Thymus (tissue), 11 donors: Measurements from ENCODE around the gene LY6G6C. TPM values are rescaled to one million over a fixed set of nuclear protein-coding genes. Genes with fewer than 3 reads are reported as not detected.

Experiments used
- DNase-seq, 9 donors: peaks; one replicate each; pipeline ENCODE4 v3.0.0-alpha.2; 2013; ENCODE audit warnings: low spot score in 9 of 9, low read depth in 6 of 9, missing footprints in 1 of 9
- H3K27ac ChIP-seq, 2 donors: one replicate each; pipeline ENCODE4 v1.5.1; 2013; ENCODE audit warnings: control low read depth in 1 of 2, low read depth in 1 of 2, low read length in 1 of 2, mild to moderate bottlenecking in 1 of 2, moderate library complexity in 1 of 2
- H3K27me3 ChIP-seq, 2 donors: one replicate each; pipeline ENCODE4 v1.5.1; 2013; ENCODE audit warnings: low read length in 1 of 2; ENCODE audit not compliant: control insufficient read depth in 2 of 2, insufficient read depth in 1 of 2
- H3K36me3 ChIP-seq, 2 donors: one replicate each; pipeline ENCODE4 v1.5.1; 2013; ENCODE audit warnings: low read length in 1 of 2, mild to moderate bottlenecking in 1 of 2, moderate library complexity in 1 of 2; ENCODE audit not compliant: control insufficient read depth in 2 of 2, insufficient read depth in 2 of 2
- H3K4me1 ChIP-seq, 2 donors: one replicate each; pipeline ENCODE4 v1.5.1; 2013; ENCODE audit warnings: low read length in 2 of 2; ENCODE audit not compliant: control insufficient read depth in 2 of 2, insufficient read depth in 2 of 2
- H3K4me3 ChIP-seq, 2 donors: one replicate each; pipeline ENCODE4 v1.5.1; 2013; ENCODE audit warnings: low read length in 2 of 2, control low read depth in 1 of 2, mild to moderate bottlenecking in 1 of 2
- H3K9me3 ChIP-seq, 2 donors: one replicate each; pipeline ENCODE4 v1.5.1; 2013; ENCODE audit warnings: low read length in 1 of 2, mild to moderate bottlenecking in 1 of 2; ENCODE audit not compliant: control insufficient read depth in 2 of 2, insufficient read depth in 1 of 2
- WGBS: extraction: QIAGEN DNeasy Blood & Tissue Kit; methylation state at CpG from one replicate; pipeline ENCODE4 v1.1.7; 2013; 5-methylcytosine and 5-hydroxymethylcytosine counted together
- polyA plus RNA-seq: library from polyadenylated mRNA; stranded (reverse); fragments of 200-250 nt; gene quantifications from one replicate; pipeline ENCODE4 v1.2.3, GENCODE V29; 2013
- total RNA-seq: library from RNA; stranded (reverse); fragments of 120-200 nt; gene quantifications from one replicate; pipeline ENCODE4 v1.2.4, GENCODE V29; 2013
- donor health status: healthy.

LY6G6C gene
- total and polyA plus RNA-seq, 2 donors = 7.0 TPM; not detected in 1

DNA sequence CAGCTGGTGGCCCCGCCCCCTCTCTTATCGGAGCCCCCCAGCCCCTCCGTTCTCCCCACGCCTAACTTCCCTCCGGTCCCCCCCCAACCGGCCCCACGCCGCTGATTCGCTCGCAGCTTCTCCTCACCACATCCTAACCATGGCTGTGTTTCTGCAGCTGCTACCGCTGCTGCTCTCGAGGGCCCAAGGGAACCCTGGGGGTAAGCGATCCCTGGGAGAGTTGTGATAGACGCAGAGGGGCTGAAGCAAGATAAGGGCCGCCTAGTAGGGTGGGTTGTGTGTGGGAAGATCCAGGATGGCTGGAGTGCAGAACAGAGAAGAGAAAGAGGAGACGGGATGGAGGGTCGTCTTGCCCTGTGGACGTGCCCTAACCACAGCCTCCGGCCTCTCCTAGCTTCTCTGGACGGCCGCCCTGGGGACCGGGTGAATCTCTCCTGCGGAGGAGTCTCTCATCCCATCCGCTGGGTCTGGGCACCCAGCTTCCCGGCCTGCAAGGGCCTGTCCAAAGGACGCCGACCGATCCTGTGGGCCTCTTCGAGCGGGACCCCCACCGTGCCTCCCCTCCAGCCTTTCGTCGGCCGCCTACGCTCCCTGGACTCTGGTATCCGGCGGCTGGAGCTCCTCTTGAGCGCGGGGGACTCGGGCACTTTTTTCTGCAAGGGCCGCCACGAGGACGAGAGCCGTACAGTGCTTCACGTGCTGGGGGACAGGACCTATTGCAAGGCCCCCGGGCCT, 1.9 kb upstream of the LY6G6C start, which contains the start of gene MPIG6B:
Gene MPIG6B, plus strand, starts transcription at position 129 of the 735 bp plus-strand sequence. Its CDS starts 11 bp downstream, at position 140.
- H3K4me1 ChIP-seq = peaks cover 16 to 48% of the 10 kb centered on the region in 2 donors
- DNase-seq = peak in 4 of 9 donors; percentile 34 to 85 (median 62)
- no peaks in the 10 kb centered on the region for H3K9me3 ChIP-seq
- 65% methylated on average over 46 of the region's 46 CpGs for WGBS
- H3K4me3 ChIP-seq = peak within 1 kb of the TSS in 1 of 2 donors; percentile 8
- no peaks in the 10 kb centered on the region for H3K27me3 ChIP-seq
- H3K27ac ChIP-seq = peak within 1 kb of the TSS; percentile 33 to 79
- H3K36me3 ChIP-seq = peaks cover 5 to 8% of the 10 kb centered on the region in 2 donors

DNA sequence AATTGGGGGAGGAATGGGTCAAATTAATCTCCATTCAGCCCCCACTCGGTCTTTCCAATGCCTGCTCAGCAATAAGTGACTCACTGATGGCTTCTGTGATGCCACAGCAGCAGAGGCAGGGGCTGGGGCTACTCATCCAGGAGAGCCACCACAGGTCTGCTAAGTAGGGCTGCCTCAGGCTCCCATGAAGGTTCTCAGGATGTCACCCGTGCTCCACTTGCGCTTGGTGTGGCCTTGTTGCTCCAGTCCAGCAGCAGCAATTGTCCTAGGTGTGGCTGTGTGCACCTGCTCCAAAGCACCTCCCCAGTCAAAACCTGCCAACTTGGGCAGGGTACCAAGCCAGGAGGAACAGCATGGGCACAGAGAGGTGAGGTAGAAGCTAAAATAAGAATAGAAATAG, 627 bp upstream of the LY6G6C start:
- H3K27ac ChIP-seq = no peak overlapping the region
- peaks cover 5 to 36% of the 10 kb centered on the region in 2 donors for H3K4me1 ChIP-seq
- no peaks in the 10 kb centered on the region for H3K9me3 ChIP-seq

DNA sequence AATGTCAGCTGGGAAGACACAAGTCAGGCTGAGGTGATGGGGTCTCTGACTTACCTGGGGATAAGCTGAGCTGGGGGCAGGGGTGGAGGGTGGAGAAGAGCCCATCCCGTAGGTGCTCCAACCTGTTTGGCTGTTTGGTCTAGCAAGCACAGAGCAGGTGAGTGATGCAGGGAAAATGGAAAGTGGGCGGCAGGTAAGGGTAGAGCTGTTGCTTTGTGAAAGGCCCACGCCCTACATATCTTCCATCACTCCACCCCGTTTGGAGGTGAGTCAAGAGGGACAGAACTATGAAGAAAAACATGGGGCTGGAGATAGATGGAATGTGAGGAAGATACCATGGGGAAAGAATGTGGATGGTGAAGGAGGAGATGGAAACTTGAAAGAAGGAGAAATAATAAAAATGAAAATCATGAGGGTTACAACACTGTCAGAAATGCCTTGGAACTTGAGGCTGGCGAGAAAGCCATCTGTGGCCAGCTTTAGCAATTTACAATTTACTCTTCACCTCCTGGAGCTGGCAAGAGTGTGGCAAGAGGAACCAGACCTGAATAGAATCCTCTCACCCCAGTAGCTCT, 1.3 kb downstream of the LY6G6C start:
- Histone ChIP-seq H3K36me3 (peaks cover 0 to 5% of the 10 kb centered on the region in 2 donors), H3K27me3 (no peaks in the 10 kb centered on the region), H3K9me3 (no peaks in the 10 kb centered on the region), H3K4me1 (peaks cover 3 to 23% of the 10 kb centered on the region in 2 donors), H3K4me3 (no peak overlapping the region), H3K27ac (no peak overlapping the region)
- DNase-seq = no peak
- WGBS = 98% methylated on average over 5 of the region's 5 CpGs

More for the DNA sequence above, 627 bp upstream of the LY6G6C start:
- Histone ChIP-seq H3K27me3 (no peaks in the 10 kb centered on the region), H3K4me3 (no peak overlapping the region), H3K36me3 (peaks cover 5 to 8% of the 10 kb centered on the region in 2 donors)
- WGBS = 95% methylated on average over 3 of the region's 3 CpGs
- no peak for DNase-seq

DNA sequence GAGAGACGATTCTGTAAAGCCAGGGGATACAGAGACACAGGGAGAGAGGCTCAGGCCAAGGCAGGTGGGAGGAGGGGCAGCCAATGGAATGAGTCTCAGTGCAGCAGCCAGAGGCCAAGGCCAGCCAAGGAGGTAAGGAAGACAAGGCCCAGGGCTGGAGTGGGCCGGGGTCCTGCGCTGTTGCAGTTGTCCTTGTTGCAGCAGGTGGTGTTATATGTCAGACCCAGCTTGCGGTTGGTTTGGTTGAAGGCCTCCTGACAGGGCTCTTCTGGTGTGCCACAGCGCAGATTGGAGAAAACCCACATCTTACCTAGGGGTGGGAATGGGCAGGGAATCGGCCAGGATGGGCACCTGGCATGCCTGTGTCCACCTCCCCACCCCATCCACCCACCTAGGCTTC, 2.5 kb downstream of the LY6G6C start:
- DNase-seq = no peak
- WGBS = 93% methylated on average over 6 of the region's 6 CpGs
- Histone ChIP-seq H3K4me3 (no peak overlapping the region), H3K4me1 (peaks cover 7 to 30% of the 10 kb centered on the region in 2 donors), H3K27me3 (no peaks in the 10 kb centered on the region), H3K9me3 (no peaks in the 10 kb centered on the region), H3K36me3 (peaks cover 0 to under 1% of the 10 kb centered on the region in 2 donors), H3K27ac (no peak overlapping the region)

DNA sequence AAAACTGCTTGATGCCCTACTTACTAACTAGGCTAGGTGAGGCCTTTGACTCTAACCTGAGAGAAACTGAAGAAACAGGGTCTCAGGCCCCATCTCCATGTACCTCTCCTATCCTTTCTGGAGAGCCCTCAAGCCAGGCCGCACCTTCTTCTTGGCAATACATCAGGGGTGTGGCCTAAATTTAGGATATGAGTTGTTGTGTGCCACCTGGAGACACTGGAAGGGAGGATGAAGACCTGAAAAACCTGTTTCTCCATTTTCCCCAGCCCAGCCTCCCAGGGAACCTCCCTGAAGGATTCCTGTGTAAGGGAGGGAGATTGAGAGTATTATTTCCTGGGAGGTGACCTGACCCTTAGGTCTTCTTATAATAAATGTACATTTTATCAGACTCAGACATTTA, 3.3 kb downstream of the LY6G6C start:
- no peaks in the 10 kb centered on the region for H3K27me3 ChIP-seq
- H3K4me3 ChIP-seq = no peak overlapping the region
- WGBS = 94% methylated on average over 1 of the region's 1 CpG
- DNase-seq = no peak
- H3K36me3 ChIP-seq = no peaks in the 10 kb centered on the region
- H3K9me3 ChIP-seq = no peaks in the 10 kb centered on the region
- H3K27ac ChIP-seq = no peak overlapping the region
- H3K4me1 ChIP-seq = peaks cover 8 to 30% of the 10 kb centered on the region in 2 donors

DNA sequence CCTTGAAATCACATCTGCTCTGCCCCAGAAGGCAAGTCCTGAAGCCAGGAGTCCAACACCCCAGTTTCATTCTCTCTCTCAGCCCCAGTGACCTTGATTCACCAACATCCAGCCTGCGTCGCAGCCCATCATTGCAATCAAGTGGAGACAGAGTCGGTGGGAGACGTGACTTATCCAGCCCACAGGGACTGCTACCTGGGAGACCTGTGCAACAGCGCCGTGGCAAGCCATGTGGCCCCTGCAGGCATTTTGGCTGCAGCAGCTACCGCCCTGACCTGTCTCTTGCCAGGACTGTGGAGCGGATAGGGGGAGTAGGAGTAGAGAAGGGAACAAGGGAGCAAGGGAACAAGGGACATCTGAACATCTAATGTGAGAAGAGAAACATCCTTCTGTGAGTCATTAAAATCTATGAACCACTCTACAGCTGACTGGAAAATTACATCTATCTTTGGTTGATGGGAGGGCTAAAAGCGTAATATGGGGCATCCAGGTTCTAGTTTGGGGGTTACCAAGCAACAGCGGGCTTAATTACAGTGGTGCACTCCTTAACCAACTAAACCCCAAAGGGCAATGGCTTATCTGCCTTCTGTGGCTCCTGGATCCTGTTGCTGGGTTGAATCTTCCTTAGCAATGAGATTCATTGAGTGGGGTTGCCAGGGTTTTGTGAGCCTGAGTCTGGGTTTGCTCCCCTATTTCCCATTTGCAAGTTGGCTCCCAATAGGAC, 3.9 kb downstream of the LY6G6C start:
- Histone ChIP-seq H3K4me3 (no peak overlapping the region), H3K9me3 (no peaks in the 10 kb centered on the region), H3K4me1 (peaks cover 8 to 30% of the 10 kb centered on the region in 2 donors), H3K36me3 (no peaks in the 10 kb centered on the region), H3K27ac (no peak overlapping the region), H3K27me3 (no peaks in the 10 kb centered on the region)
- WGBS = 97% methylated on average over 10 of the region's 10 CpGs
- no peak for DNase-seq

DNA sequence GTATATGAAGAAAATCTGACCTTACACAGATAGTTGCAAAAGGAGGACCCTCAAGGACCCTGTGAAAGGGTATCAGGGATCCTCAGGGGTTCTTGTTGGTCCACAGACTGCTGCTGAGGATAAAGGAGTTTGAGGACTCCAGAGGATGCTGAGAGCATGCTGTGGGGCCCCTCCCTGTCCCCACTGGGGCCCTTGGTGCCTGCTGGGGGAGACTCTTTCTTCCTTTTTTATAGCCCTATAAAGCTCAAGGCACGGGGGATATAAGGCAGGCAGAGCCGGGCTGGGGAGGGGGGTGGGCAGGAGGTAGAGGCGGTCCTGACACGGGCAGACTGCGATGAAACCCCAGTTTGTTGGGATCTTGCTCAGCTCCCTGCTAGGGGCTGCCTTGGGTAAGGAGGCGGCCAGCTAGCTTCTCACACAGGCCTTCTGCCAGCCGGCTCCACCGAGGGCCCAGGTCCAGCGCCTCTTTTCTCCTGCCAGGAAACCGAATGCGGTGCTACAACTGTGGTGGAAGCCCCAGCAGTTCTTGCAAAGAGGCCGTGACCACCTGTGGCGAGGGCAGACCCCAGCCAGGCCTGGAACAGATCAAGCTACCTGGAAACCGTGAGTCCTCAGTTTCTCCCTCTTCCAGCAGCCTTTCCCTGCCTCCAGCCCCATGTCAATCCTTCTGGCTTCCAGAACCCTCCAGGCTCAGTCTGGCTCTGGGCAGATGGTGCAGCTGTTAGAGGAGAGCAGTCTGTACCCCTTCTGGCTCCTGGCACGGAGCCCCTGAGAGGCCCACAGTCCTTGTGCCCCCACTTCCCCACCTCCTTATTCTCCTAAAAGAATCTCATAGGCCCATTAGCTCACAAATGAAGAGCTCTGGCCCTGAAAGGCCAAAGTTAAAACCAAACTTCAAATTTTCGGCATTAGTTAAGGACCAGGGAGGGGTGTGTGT, 6.3 kb downstream of the LY6G6C start, which contains the start of gene LY6G6D:
Gene LY6G6D, plus strand, starts transcription at position 327 of the 937 bp plus-strand sequence. Its CDS starts 8 bp downstream, at position 335.
- Histone ChIP-seq H3K36me3 (no peaks in the 10 kb centered on the region), H3K27ac (peak within 1 kb of the TSS in 1 of 2 donors; percentile 78), H3K9me3 (no peaks in the 10 kb centered on the region), H3K27me3 (no peaks in the 10 kb centered on the region), H3K4me3 (no peak within 1 kb of the TSS), H3K4me1 (peaks cover 8 to 46% of the 10 kb centered on the region in 2 donors)
- 92% methylated on average over 16 of the region's 16 CpGs for WGBS
- no peak for DNase-seq

DNA sequence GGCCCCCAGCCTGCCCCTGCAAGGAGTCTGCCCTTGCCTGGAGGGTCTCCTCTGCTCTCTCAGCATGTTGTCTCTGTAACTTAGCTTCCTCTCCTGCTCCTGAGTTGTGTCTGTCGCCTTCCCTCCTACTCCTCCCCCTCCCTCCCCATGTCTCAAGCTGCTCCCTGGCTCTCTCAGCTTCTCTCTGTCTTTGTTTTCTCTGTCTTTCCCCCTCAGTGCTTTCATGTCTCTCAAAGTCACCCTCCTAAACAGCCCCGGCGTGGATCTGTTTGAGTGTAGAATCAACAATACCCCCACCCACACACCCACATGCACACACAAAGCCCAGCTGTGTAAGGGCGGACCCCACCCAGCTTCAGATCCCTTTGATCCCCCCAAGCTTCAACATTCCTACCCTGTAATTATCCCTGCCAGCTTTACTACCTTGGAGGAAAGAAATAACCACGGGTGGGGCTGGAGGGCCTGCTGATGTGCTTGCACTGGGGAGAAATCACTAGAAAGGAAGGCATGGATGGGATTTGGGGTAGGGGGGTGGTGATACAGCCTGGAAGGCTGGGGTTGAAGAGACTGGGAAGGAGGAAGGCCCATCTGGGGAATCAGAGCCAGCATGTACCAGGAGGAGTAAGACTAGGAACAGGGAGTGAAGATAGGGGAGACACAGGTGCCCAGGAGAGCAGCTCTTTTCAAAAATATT, 7.4 kb downstream of the LY6G6C start:
- Histone ChIP-seq H3K27ac (peak overlapping the region; percentile 50 to 78), H3K9me3 (no peaks in the 10 kb centered on the region), H3K4me1 (peaks cover 8 to 48% of the 10 kb centered on the region in 2 donors), H3K27me3 (no peaks in the 10 kb centered on the region), H3K4me3 (no peak overlapping the region), H3K36me3 (no peaks in the 10 kb centered on the region)
- WGBS = 29% methylated on average over 5 of the region's 5 CpGs
- DNase-seq = peak in 4 of 9 donors; percentile 34 to 77 (median 52)
